Body of pancreas (tissue), 4 donors: ENCODE data around the gene CDH16. TPM values are rescaled to one million over a fixed set of nuclear protein-coding genes. Genes with fewer than 3 reads are reported as not detected.

Source experiments
- ATAC-seq: fragments of 150-250 bp; one replicate; pipeline ENCODE4 v1.9.1; 2016
- DNase-seq, 4 donors: peaks; one replicate each; pipeline ENCODE4 v3.0.0-alpha.2; 2019
- H3K27ac ChIP-seq, 4 donors: fragments of 200-600 bp; sonication (generic); 1 replicate in 3 of 4; 2 replicates in 1 of 4; pipeline versions ENCODE4 v1.5.1 to v1.6.1; 2016 to 2019; ENCODE audit warnings: mild to moderate bottlenecking in 1 of 4, mixed read lengths in 1 of 4, moderate library complexity in 1 of 4
- H3K27me3 ChIP-seq, 2 donors: fragments of 200-600 bp; sonication (generic); one replicate each; pipeline ENCODE4 v1.6.0; 2016; ENCODE audit warnings: mild to moderate bottlenecking in 1 of 2
- H3K36me3 ChIP-seq, 2 donors: fragments of 200-600 bp; sonication (generic); replicated peaks in 1 of 2; 2 replicates each; pipeline ENCODE4 v1.5.1; 2016; ENCODE audit warnings: low read depth in 2 of 2; ENCODE audit not compliant: insufficient read depth in 1 of 2
- H3K4me1 ChIP-seq: fragments of 200-600 bp; sonication (generic); one replicate; pipeline ENCODE4 v1.6.0; 2016
- H3K4me3 ChIP-seq, 2 donors: fragments of 200-600 bp; sonication (generic); 1 replicate in 1 of 2; 2 replicates in 1 of 2; pipeline ENCODE4 v1.5.1; 2016 to 2019
- H3K9me3 ChIP-seq, 3 donors: fragments of 200-600 bp; sonication (generic); 1 replicate in 2 of 3; 2 replicates in 1 of 3; pipeline ENCODE4 v1.5.1; 2016
- POLR2A ChIP-seq, 3 donors: fragments of 450-650 bp; IDR thresholded peaks; one replicate each; pipeline ENCODE4 v1.6.1; 2016; ENCODE audit warnings: antibody characterized with exemption in 3 of 3, mild to moderate bottlenecking in 2 of 3
- WGBS, 2 donors: methylation state at CpG; one replicate each; pipeline ENCODE4 v1.1.5; 2017; 5-methylcytosine and 5-hydroxymethylcytosine counted together
- intact Hi-C: fragments of 100-400 bp; cut with DNase I; formaldehyde crosslinking; loops from one replicate; pipeline ENCODE4 v1.15.1; 2023
- total RNA-seq, 2 donors: library from RNA; depleted of rRNA; stranded (reverse); fragments of >200 nt; gene quantifications; one replicate each; pipeline ENCODE4 v1.1.0, GENCODE V29; 2016
- TF ChIP-seq, protein P1 (sequence below), 7 experiments: fragments of 450-650 bp in 4 of 7; fragments of 200-600 bp in 3 of 7; sonication (generic) in 3 of 7; IDR thresholded peaks; one replicate each; pipeline ENCODE4 v1.5.1; 2016 to 2019; ENCODE audit warnings: antibody characterized with exemption in 7 of 7

The CDH16 gene
- total RNA-seq, 2 donors from 2014 or later = not detected

DNA sequence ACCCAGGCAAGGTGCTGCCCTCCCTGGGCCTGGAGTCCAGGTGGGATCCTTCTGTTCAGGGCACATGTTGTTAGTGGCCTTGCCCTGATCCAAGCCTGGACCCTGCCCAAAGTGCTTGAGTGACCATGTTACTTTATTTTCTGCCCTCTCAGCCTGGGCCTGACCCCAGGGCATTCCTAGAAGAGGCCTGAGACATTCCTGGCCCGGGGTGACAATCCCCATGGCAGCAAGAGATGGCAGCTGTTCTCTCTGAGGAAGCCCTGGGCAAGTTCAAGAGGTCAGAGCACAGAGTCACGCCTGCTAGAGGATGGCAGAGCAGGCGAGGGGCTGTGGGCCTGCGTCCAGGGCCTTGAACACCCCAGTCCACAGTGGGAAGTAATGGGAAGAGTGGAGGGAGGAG, 5.0 kb downstream of the CDH16 start:
- DNase-seq (no peak), ATAC-seq (no peak)
- intact Hi-C loops = no loop called here
- Histone ChIP-seq H3K4me1 (no peaks in the 10 kb centered on the region), H3K27ac (no peak overlapping the region), H3K4me3 (no peak overlapping the region), H3K36me3 (no peaks in the 10 kb centered on the region), H3K27me3 (no peaks in the 10 kb centered on the region), H3K9me3 (no peaks in the 10 kb centered on the region)
- TF ChIP-seq, protein P1, sequence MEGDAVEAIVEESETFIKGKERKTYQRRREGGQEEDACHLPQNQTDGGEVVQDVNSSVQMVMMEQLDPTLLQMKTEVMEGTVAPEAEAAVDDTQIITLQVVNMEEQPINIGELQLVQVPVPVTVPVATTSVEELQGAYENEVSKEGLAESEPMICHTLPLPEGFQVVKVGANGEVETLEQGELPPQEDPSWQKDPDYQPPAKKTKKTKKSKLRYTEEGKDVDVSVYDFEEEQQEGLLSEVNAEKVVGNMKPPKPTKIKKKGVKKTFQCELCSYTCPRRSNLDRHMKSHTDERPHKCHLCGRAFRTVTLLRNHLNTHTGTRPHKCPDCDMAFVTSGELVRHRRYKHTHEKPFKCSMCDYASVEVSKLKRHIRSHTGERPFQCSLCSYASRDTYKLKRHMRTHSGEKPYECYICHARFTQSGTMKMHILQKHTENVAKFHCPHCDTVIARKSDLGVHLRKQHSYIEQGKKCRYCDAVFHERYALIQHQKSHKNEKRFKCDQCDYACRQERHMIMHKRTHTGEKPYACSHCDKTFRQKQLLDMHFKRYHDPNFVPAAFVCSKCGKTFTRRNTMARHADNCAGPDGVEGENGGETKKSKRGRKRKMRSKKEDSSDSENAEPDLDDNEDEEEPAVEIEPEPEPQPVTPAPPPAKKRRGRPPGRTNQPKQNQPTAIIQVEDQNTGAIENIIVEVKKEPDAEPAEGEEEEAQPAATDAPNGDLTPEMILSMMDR (IDR thresholded peaks at IDR 0.05) = no peak
- TF ChIP-seq POLR2A (IDR thresholded peaks at IDR 0.05) = no peak
- WGBS, 2 donors = 65 to 76% methylated on average over 4 of the region's 4 CpGs

- H3K27me3 ChIP-seq = no peaks in the 10 kb centered on the region
- whole genome bisulfite sequencing, 2 donors = 40 to 43% methylated on average over 7 to 10 of the region's 10 CpGs
- TF ChIP-seq, protein P1 (IDR thresholded peaks at IDR 0.05) = no peak
- no peak for TF ChIP-seq POLR2A (IDR thresholded peaks at IDR 0.05)
- no peak for DNase-seq
- no peak overlapping the region for H3K27ac ChIP-seq
- intact Hi-C loops = no loop called here
- H3K4me3 ChIP-seq = no peak overlapping the region
- ATAC-seq = no peak
- H3K4me1 ChIP-seq = no peaks in the 10 kb centered on the region
- H3K9me3 ChIP-seq = no peaks in the 10 kb centered on the region
- H3K36me3 ChIP-seq = no peaks in the 10 kb centered on the region
These were observed 5.6 kb downstream of the CDH16 start for GRCh38 chr16:66913081-66913480.

GRCh38 chr16:66911801-66912200, 6.9 kb downstream of the CDH16 start:
- TF ChIP-seq POLR2A (IDR thresholded peaks at IDR 0.05) = no peak
- TF ChIP-seq, protein P1 (IDR thresholded peaks at IDR 0.05) = no peak
- H3K9me3 ChIP-seq = no peaks in the 10 kb centered on the region
- H3K36me3 ChIP-seq = no peaks in the 10 kb centered on the region
- H3K4me3 ChIP-seq = no peak overlapping the region
- no peak overlapping the region for H3K27ac ChIP-seq
- DNase-seq (no peak), ATAC-seq (no peak)
- WGBS, 2 donors = 84% methylated on average over 8 of the region's 8 CpGs; no CpG with 5 or more reads in 1 of the 2 donors
- H3K27me3 ChIP-seq = no peaks in the 10 kb centered on the region
- intact Hi-C loops = no loop called here
- H3K4me1 ChIP-seq = no peaks in the 10 kb centered on the region

DNA sequence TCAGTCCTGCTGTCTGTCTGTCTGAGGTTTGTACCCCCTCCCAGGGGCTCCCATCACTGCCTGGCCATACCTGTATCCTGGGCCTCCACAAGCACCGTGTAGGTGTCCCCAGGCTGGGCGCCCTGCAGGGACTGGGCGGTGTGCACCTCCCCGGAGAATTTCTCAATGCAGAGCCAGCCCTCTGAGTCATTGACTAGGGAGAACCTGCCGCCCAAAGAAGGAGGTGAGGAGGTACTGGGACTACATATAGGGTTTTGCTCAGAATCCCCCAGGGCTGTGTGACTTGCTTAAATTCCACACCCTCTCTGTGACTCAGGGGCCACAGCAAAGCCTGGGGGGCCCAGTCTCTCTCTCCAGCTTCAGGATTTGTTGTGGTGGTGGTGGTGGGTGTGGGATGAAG, 7.6 kb downstream of the CDH16 start:
- ATAC-seq = no peak
- Histone ChIP-seq H3K27ac (no peak overlapping the region), H3K4me3 (no peak overlapping the region), H3K9me3 (no peaks in the 10 kb centered on the region), H3K4me1 (no peaks in the 10 kb centered on the region), H3K36me3 (no peaks in the 10 kb centered on the region), H3K27me3 (no peaks in the 10 kb centered on the region)
- TF ChIP-seq, protein P1 (IDR thresholded peaks at IDR 0.05) = no peak
- no peak for TF ChIP-seq POLR2A (IDR thresholded peaks at IDR 0.05)
- WGBS, 2 donors = 80% methylated on average over 5 of the region's 5 CpGs; no CpG with 5 or more reads in 1 of the 2 donors
- no peak for DNase-seq
- intact Hi-C loops = no loop called here

DNA sequence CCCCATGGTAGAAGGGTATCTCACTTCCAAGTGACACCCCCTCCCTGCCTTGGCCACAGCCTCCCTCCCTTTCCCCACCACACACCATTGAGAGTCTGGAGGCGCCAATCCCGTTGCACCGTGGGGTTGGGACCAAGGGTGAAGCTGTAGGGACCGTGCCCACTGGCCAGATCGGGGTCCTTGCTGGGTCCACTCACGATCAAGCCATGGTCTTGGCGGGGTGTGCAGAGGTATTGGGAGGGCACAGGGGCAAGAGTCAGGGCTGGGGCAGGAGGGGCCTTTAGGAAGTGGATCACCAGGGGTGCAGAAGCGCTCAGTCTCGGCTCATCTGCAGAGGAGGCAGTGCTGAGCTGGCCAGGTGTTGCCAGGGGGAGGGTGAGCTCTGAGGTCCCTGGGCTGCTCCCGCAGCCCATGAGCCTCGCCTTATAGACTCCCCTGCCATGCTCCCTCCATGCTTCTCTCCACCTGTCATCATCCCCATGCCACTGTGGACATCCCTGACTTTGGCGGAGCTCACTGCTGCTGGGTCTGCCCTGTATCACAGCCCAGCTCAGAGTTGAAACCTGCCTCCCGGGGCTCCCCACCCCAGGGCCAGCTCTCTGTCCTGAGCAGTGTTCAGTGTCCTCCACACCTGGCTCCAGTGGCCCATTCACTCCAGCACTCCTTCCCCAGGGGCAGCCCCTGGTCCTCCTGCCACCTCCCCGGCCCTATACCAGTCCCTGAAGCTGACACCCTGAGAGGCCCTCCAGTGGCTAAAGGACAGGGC, 8.3 kb downstream of the CDH16 start:
- no peak for ATAC-seq
- Histone ChIP-seq H3K4me1 (peaks cover 7% of the 10 kb centered on the region), H3K36me3 (no peaks in the 10 kb centered on the region), H3K27me3 (no peaks in the 10 kb centered on the region), H3K4me3 (no peak overlapping the region), H3K27ac (no peak overlapping the region), H3K9me3 (no peaks in the 10 kb centered on the region)
- intact Hi-C loops = no loop called here
- WGBS, 2 donors = 64 to 78% methylated on average over 10 to 14 of the region's 14 CpGs
- TF ChIP-seq POLR2A (IDR thresholded peaks at IDR 0.05) = no peak
- TF ChIP-seq, protein P1 (IDR thresholded peaks at IDR 0.05) = no peak
- no peak for DNase-seq
